NT2/D1 (cell line): ENCODE results near the gene DDIT3.

Experiments used
- DNase-seq: peaks from one replicate; pipeline ENCODE4 v3.0.0-alpha.2; 2011; ENCODE audit warnings: low read depth, low spot score
- H3K27me3 ChIP-seq: 2 replicates; pipeline ENCODE4 v1.6.0; 2011; ENCODE audit warnings: mild to moderate bottlenecking; ENCODE audit not compliant: insufficient read length, insufficient read depth
- H3K36me3 ChIP-seq: 2 replicates; pipeline ENCODE4 v1.6.1; 2011; ENCODE audit warnings: mild to moderate bottlenecking, low read length, mixed read lengths; ENCODE audit not compliant: insufficient read depth, insufficient read length
- H3K4me1 ChIP-seq: 2 replicates; pipeline ENCODE4 v1.5.1; 2011; ENCODE audit not compliant: insufficient read depth, insufficient read length
- H3K4me3 ChIP-seq: 2 replicates; pipeline ENCODE4 v1.5.1; 2011; ENCODE audit warnings: low read depth; ENCODE audit not compliant: insufficient read length
- H3K9ac ChIP-seq: 2 replicates; pipeline ENCODE4 v1.6.0; 2011; ENCODE audit warnings: low read depth; ENCODE audit not compliant: insufficient read length
- H3K9me3 ChIP-seq: 2 replicates; pipeline ENCODE4 v1.5.1; 2011; ENCODE audit warnings: mild to moderate bottlenecking, low read length; ENCODE audit not compliant: insufficient read depth
- SUZ12 ChIP-seq: IDR thresholded peaks from 2 replicates; pipeline ENCODE4 v1.6.1; 2011; ENCODE audit not compliant: insufficient read length, insufficient read depth; ENCODE audit errors: extremely low read depth
- YY1 ChIP-seq: IDR thresholded peaks from 2 replicates; pipeline ENCODE4 v1.6.1; 2011; ENCODE audit not compliant: insufficient read length, insufficient read depth
- ZNF274 ChIP-seq: IDR thresholded peaks from 2 replicates; pipeline ENCODE4 v1.6.1; 2011; ENCODE audit warnings: mild to moderate bottlenecking, low read depth, low read length

DDIT3 gene

GRCh38 chr12:57550641-57551549 is 30.6 kb upstream of the DDIT3 start:
- no peak for DNase-seq
- Histone ChIP-seq H3K9ac (peak overlapping the region; percentile 73), H3K4me3 (peak overlapping the region; percentile 76), H3K9me3 (no peaks in the 10 kb centered on the region), H3K36me3 (peaks cover 2% of the 10 kb centered on the region), H3K27me3 (peaks cover 42% of the 10 kb centered on the region), H3K4me1 (peaks cover 10% of the 10 kb centered on the region)
- no peak for TF ChIP-seq YY1
- TF ChIP-seq SUZ12, result no peak
- no peak for TF ChIP-seq ZNF274

GRCh38 chr12:57549909-57550640 is 29.8 kb upstream of the DDIT3 start, which contains the start of gene KIF5A:
TSS of gene KIF5A (plus strand) at chr12:57550044. CDS start at chr12:57550272, 228 bp downstream.
- DNase-seq, result no peak
- no peaks in the 10 kb centered on the region for H3K9me3 ChIP-seq
- peaks cover 42% of the 10 kb centered on the region for H3K27me3 ChIP-seq
- TF ChIP-seq YY1 (no peak), SUZ12 (no peak), ZNF274 (no peak)
- peak within 1 kb of the TSS; percentile 73 for H3K9ac ChIP-seq
- peak within 1 kb of the TSS; percentile 76 for H3K4me3 ChIP-seq
- H3K36me3 ChIP-seq, result peaks cover 10% of the 10 kb centered on the region
- H3K4me1 ChIP-seq, result peaks cover 12% of the 10 kb centered on the region

DNA sequence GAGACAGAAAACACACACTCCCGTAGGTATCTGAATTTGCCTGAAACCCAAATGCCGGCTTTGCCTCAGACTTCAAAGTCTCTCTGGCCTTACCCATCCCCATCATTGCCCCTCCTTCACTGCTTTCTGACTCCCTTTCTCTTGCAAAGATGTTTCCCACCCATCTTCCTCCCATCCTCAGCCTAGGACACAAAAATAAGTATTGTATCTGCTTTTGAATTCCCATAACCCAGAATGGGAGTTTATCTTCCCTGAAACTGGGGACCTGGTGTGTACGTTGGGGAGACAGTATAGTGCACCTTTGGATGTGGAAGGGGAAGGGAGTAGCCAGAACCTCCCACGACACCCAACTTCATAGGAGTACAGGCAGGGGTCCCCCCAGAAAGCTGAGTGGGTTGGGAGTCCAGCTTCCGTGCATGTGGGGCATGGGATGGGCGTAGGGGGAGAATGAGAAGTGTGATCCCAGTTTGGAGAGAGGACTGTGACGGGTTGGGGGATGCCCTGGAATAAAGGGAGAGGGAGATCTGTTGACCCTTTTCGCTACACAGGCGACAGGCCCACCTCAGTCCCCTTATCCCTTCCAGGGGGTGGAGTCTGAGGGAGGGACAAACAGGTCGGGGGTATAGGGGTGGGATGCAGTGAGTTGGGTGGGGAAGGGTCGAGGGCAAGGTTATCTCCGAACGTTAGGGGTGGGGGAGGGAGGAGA is 29.0 kb upstream of the DDIT3 start:
- Histone ChIP-seq H3K9me3 (no peaks in the 10 kb centered on the region), H3K27me3 (peaks cover 42% of the 10 kb centered on the region), H3K36me3 (peaks cover 16% of the 10 kb centered on the region), H3K4me3 (peak overlapping the region; percentile 76), H3K9ac (peak overlapping the region; percentile 23), H3K4me1 (peaks cover 12% of the 10 kb centered on the region)
- no peak for TF ChIP-seq SUZ12
- no peak for TF ChIP-seq YY1
- TF ChIP-seq ZNF274, result no peak
- DNase-seq, result no peak

- Histone ChIP-seq H3K36me3 (peaks cover 16% of the 10 kb centered on the region), H3K4me3 (no peak overlapping the region), H3K27me3 (peaks cover 42% of the 10 kb centered on the region), H3K9me3 (no peaks in the 10 kb centered on the region), H3K9ac (no peak overlapping the region), H3K4me1 (peaks cover 12% of the 10 kb centered on the region)
- no peak for TF ChIP-seq SUZ12
- TF ChIP-seq ZNF274, result no peak
- no peak for TF ChIP-seq YY1
- DNase-seq, result no peak
Measured at GRCh38 chr12:57548488-57548887, 28.2 kb upstream of the DDIT3 start.

GRCh38 chr12:57548013-57548315 is 27.6 kb upstream of the DDIT3 start:
- Histone ChIP-seq H3K27me3 (peaks cover 42% of the 10 kb centered on the region), H3K4me1 (peaks cover 12% of the 10 kb centered on the region), H3K4me3 (no peak overlapping the region), H3K9ac (no peak overlapping the region), H3K36me3 (peaks cover 16% of the 10 kb centered on the region), H3K9me3 (no peaks in the 10 kb centered on the region)
- DNase-seq, result no peak
- TF ChIP-seq ZNF274 (no peak), SUZ12 (no peak), YY1 (no peak)

DNA sequence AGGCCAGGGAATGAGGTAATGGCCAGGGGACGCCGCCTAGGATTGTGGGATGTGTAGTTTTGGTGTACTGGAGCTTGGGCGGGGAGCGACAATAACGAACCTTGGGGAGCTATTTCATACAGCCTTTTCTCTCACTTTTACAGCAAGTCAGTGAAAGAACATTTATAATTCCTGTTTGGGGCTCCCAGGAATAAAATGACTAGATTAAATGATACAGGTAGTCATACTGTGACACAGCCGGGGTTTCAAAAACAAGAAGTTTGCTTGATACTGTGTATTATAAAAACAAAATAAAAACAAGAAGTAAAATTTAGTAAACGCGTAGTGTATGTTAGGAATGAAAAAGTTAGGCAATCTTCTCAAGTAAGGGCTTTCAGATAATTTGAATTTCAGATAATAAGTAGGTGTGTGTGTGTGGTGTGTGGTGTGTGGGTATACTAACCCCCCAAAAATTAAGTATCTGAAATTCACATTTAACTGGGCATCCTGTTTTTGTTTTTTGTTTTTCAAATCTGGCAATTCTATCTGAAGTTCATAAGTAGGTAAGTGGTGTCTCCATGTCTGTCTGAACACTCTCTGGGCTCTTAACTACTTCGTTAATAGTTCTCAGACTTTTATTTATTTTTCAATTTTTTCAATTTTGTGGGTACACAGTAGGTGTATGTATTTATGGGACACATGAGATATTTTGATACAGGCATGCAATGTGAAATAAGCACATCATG is 27.1 kb upstream of the DDIT3 start:
- no peak for TF ChIP-seq ZNF274
- TF ChIP-seq SUZ12, result no peak
- TF ChIP-seq YY1, result no peak
- H3K9ac ChIP-seq, result no peak overlapping the region
- peaks cover 42% of the 10 kb centered on the region for H3K27me3 ChIP-seq
- no peaks in the 10 kb centered on the region for H3K9me3 ChIP-seq
- H3K4me1 ChIP-seq, result peaks cover 12% of the 10 kb centered on the region
- peaks cover 19% of the 10 kb centered on the region for H3K36me3 ChIP-seq
- H3K4me3 ChIP-seq, result peak overlapping the region; percentile 86
- no peak for DNase-seq
